HG02938 (cell line): ENCODE measurements around the gene PTPRM.

Source experiments
- ATAC-seq: cut with Tn5 transposase; IDR thresholded peaks from one replicate; pipeline ENCODE4 v1.9.1; 2021; ENCODE audit warnings: mild to moderate bottlenecking, moderate library complexity; ENCODE audit not compliant: unreplicated experiment

The PTPRM gene

GRCh38 chr18:8139891-8140406, 572.8 kb downstream of the PTPRM start:
- ATAC-seq = no peak

GRCh38 chr18:8140841-8141501, 573.9 kb downstream of the PTPRM start:
- ATAC-seq = no peak

GRCh38 chr18:8142131-8142711, 575.1 kb downstream of the PTPRM start:
- no peak for ATAC-seq

DNA sequence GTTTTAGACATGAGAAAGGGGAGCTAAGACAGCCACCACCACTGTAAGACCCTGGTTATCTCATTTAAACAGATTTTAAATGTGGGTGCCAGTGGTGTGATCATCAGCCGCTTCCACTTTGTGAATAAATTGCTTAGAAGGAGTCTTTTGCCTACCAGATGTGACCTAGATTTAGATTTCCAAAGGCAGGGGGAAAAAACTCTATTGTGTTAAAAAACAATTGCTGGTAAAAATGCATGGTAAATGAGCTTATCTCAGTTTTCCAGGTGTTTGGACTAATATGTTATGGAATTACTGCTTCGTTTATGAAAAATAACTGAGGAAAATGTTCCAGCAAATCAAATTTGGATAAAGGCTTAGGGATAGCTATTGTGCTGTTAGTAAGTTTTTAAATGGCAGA, 575.8 kb downstream of the PTPRM start:
- ATAC-seq = no peak

- ATAC-seq = no peak
Observed at GRCh38 chr18:8151181-8151580, 584.1 kb downstream of the PTPRM start.

DNA sequence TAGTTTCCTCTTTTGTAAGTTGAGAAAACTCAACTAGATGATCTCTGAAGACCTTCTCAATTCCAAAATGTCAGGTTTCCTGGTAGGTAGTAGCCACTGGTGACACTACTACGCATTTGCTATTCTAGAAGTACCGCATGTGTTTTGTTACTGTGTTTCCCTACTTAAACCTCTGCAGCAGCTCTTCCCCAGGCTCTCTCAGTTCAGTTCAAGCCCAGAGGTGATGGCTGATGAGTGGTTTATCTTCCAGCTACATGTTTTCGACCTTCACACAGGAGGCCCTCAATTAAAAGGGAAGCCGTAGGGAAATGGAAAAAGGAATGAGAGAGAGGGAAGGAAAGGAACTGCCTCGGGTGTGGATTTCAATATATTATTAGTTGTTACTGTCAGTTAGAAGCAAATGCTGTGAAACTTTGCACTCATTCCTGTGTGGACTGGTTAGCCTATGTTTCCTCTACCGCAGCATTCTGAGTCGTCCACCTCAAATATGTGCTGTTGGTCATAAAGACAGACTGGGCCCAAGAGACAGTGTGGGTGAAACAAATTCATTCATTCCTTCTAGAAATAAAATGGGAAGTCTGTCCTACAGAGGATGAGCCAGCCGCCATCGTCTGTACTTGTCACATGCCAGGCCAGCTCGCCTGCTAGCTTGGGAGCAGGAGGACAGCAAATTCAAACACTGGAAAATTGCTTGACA, 586.9 kb downstream of the PTPRM start:
- no peak for ATAC-seq

DNA sequence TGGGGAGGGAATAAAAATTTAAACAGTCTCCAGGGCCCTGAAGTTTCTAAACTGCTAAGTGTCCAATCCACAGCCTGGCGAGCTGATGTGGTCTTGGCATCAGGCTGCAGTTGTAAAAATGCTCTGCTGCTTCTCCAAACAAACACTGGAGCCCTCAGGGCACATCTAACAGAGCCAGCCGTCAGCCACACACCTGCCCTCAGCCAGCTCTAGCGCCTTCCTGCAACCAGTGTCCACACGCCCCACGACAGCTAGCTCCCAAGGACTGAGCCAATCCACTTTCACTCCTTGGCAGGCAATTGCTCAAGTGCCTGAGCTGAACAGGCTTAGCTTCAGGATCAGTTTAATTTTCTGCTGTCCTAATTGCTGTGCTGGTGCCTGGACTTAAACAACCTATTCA, 595.7 kb downstream of the PTPRM start:
- ATAC-seq = no peak

- no peak for ATAC-seq
Observed at GRCh38 chr18:8163286-8163959, 596.3 kb downstream of the PTPRM start.

GRCh38 chr18:8165095-8165494, 598.0 kb downstream of the PTPRM start:
- no peak for ATAC-seq

DNA sequence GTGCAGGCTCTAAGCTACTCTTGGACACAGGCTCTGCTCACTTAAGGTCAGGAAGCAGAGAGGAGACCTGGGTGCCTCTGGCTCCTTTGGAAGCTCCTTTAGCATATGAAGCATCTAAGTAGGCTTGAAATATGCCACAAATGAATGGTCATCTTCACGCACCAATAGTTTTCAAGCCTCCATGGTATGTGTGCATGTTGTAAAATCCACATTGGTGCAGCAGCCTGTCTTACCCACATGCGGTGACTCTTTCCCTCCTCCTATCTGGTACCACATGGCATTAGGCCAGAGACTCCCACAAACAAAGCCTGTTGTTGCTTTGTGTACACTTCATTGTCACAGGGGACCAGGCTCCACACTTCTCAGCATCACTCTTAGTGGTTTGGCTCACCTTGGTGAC, 599.9 kb downstream of the PTPRM start:
- no peak for ATAC-seq

DNA sequence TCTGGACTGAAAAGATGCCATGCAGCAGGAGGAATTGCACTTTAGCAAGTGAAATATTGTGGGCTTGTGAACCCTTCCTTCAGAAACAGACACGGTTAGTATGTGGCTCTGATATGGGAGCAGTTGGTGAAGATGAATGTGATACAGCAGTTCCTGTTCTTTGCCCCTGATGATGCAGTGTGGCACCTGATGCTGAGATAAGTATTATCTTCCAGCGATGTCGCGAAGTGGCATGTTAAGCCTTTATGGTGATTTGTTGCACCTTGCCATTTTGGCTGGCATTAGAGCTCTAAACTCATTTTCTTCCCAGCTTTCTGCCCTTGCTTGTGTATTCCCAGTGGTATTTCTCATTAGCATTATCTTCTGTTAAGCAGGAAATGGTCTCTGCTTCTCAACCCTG, 600.6 kb downstream of the PTPRM start:
- no peak for ATAC-seq

- ATAC-seq = no peak
Observed at GRCh38 chr18:8169722-8170121, 602.6 kb downstream of the PTPRM start.

- no peak for ATAC-seq
Observed at GRCh38 chr18:8174771-8175170, 607.7 kb downstream of the PTPRM start.

DNA sequence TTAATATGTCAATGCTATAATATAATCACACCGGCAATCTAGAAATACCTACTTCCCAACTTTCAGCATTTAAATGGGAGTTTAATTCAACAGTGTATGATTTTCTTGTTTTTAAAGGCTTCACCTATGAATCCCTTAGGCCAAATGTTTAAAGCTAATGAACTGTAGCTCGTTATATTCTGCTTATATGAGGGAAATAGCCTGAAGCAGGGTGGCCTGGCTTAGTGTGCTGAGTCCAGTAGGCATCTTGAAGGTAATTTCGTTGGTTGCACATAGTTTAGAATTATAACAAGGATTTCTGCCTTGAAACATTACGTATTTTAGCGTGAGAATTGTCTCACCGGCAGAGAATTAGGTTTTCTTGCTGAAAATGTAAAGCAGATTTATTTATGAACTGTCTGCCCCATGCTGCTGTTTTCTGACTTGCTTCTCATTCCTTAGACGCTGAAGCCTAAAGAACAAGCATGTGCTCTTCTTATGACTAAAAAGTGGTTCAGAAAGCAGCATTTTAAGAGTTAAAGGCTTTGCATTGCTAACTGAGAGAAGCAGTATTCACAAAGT, 608.5 kb downstream of the PTPRM start:
- ATAC-seq = no peak

DNA sequence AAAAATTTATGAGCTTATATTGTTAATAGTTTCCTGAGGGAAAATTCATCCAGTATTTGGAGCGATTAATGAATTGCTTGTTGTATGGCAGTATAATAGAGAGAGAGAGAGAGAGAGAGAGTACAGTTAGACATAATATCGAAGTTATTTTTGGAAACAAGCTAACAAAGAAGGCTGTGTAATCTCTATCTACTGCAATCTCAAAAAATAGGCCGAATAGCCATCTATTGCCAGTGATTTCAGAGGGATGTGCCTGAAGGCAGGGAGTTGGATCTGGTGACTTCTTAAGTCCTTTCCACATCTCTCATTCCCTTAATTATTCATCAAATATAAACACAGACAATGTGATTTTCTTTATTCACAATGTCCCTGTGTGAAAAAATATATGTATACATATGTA, 609.0 kb downstream of the PTPRM start:
- ATAC-seq = no peak

DNA sequence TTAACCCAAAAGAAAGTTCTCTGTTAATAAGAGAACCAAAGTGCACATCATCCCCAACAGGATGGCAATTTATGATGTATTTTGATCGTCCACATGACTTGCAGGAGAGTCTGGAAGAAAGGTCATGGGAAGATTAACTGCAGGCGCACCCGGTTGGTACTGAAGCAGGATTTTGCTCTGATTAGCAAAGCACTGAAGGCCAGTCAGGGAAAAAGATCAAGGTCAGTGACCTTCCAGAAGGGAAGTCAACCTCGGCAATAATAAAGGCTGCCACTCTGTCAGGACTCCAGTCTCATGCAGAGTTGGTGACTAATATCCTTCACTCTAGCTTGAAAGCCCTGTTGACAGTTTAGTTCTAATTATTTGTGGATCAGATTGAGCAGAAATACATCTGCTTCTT, 609.4 kb downstream of the PTPRM start:
- ATAC-seq = no peak

- no peak for ATAC-seq
Observed at GRCh38 chr18:8177330-8178016, 610.4 kb downstream of the PTPRM start.

GRCh38 chr18:8186413-8186812, 619.3 kb downstream of the PTPRM start:
- ATAC-seq = no peak

DNA sequence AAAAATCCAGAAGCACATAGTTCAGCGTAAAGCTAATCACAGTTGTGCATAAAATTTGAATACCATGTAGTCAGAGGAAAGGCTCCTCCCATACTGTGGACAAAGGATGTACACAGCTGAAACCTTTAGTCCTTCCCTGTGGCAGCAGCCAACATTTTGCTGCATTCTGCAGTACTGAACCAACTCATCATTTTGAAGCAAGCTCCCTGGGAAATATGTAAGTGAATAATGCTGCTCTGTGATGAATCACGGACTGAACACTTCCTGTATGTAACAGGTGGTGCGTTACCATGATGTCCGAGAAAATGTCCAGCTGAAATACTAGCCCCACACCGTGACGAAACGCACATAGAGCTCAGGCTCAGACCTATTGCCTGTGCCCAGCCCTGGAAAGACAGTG, 621.1 kb downstream of the PTPRM start:
- ATAC-seq = no peak

DNA sequence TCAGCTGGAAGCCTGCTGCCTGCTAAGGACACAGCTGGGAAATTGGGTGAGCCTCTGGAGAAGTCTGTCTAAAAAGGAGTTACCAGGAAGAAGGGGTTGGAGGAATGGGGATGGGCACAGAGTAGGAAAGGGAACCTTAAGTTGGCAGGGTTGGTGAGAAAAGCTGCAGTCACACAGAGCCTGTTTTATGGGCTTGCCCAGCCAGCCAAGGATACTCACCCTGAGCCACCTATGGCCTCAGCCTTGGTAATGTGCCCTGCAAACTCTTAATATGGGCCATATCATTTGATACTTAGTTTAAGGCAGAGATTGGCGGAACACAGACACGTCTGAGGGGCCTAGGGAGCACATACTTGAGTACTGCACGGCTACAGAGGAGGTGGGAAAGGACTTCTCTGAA, 623.9 kb downstream of the PTPRM start:
- no peak for ATAC-seq

- no peak for ATAC-seq
Observed at GRCh38 chr18:8194431-8194830, 627.3 kb downstream of the PTPRM start.
